22Rv1 (cell line): ENCODE measurements around the gene MAN2A2.

ENCODE experiments used
- ZFX ChIP-seq: fragments of 450-650 bp; IDR thresholded peaks from 2 replicates; pipeline ENCODE4 v1.6.1; 2017; ENCODE audit warnings: antibody characterized with exemption, borderline replicate concordance
- TF ChIP-seq, protein P1 (sequence below): fragments of 450-650 bp; IDR thresholded peaks from 2 replicates; pipeline ENCODE4 v1.5.1; 2017; ENCODE audit warnings: mild to moderate bottlenecking

DNA sequence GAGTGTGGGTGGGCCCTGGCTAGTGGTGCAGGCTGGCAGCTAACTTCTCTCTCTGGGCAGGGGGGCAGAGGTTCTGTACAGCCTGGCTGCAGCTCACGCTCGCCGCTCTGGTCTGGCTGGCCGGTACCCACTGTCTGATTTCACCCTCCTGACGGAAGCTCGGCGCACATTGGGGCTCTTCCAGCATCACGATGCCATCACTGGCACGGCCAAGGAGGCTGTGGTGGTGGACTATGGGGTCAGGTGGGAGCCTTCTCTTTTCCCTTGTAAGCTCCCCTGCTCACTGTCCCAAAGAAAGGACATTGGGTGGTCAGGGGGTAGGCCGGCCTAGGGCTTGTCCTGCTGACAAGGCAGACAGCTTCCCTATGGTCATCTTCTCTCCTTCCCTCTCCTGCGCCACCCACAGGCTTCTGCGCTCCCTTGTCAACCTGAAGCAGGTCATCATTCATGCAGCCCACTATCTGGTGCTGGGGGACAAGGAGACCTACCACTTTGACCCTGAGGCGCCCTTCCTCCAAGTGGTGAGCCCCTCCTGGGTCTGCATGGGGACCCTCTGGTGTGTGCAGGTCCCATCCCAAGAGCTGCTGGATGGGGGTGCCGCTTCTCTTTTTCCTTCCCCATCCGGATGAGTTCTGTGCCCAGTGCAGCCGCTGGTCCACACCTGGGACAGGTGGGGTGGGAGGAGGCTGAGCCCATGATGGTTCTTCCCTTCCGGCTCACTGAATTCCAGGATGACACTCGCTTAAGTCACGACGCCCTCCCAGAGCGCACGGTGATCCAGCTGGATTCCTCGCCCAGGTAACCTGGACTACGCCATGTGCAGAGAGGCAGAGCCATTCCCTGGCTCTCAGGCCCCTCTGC is 7.6 kb downstream of the MAN2A2 start:
- TF ChIP-seq, protein P1, sequence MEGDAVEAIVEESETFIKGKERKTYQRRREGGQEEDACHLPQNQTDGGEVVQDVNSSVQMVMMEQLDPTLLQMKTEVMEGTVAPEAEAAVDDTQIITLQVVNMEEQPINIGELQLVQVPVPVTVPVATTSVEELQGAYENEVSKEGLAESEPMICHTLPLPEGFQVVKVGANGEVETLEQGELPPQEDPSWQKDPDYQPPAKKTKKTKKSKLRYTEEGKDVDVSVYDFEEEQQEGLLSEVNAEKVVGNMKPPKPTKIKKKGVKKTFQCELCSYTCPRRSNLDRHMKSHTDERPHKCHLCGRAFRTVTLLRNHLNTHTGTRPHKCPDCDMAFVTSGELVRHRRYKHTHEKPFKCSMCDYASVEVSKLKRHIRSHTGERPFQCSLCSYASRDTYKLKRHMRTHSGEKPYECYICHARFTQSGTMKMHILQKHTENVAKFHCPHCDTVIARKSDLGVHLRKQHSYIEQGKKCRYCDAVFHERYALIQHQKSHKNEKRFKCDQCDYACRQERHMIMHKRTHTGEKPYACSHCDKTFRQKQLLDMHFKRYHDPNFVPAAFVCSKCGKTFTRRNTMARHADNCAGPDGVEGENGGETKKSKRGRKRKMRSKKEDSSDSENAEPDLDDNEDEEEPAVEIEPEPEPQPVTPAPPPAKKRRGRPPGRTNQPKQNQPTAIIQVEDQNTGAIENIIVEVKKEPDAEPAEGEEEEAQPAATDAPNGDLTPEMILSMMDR: no peak
- no peak for TF ChIP-seq ZFX
